Measurements from ENCODE around the gene RALY.
"Not testable (repeated sequence)": the region's sequence is repeated elsewhere in the genome, so short reads cannot be mapped to it uniquely, and the experiment has no call there.

RALY gene

GRCh38 chr20:34018166-34018565, 24.5 kb downstream of the RALY start:
- no peak for DNase-seq

GRCh38 chr20:34022151-34022838, 28.6 kb downstream of the RALY start:
- no peak for DNase-seq

- no peak for DNase-seq
These were observed 29.1 kb downstream of the RALY start for GRCh38 chr20:34022839-34023234.

GRCh38 chr20:34023937-34024722, 30.4 kb downstream of the RALY start:
- DNase-seq, result no peak

- no peak for DNase-seq
These were observed 31.1 kb downstream of the RALY start for GRCh38 chr20:34024723-34025351.

GRCh38 chr20:34028013-34028412, 34.3 kb downstream of the RALY start:
- DNase-seq, result not testable (repeated sequence)

GRCh38 chr20:34029415-34029814, 35.7 kb downstream of the RALY start:
- DNase-seq, result no peak

- DNase-seq, result no peak
These were observed 36.7 kb downstream of the RALY start for GRCh38 chr20:34030456-34030855.

GRCh38 chr20:34033903-34034302, 40.2 kb downstream of the RALY start:
- no peak for DNase-seq

GRCh38 chr20:34037121-34037520, 43.4 kb downstream of the RALY start:
- no peak for DNase-seq

GRCh38 chr20:34037767-34038166, 44.1 kb downstream of the RALY start:
- DNase-seq, result peak; percentile 67

GRCh38 chr20:34040300-34040995, 46.7 kb downstream of the RALY start:
- DNase-seq, result no peak

GRCh38 chr20:34041226-34041625, 47.5 kb downstream of the RALY start:
- no peak for DNase-seq

- DNase-seq, result no peak
These were observed 48.6 kb downstream of the RALY start for GRCh38 chr20:34042262-34042661.

- no peak for DNase-seq
These were observed 49.3 kb downstream of the RALY start for GRCh38 chr20:34043025-34043424.

- DNase-seq, result no peak
These were observed 51.6 kb downstream of the RALY start for GRCh38 chr20:34045294-34045693.

- no peak for DNase-seq
These were observed 52.4 kb downstream of the RALY start for GRCh38 chr20:34045930-34046725.

GRCh38 chr20:34047010-34047687, 53.4 kb downstream of the RALY start:
- DNase-seq, result no peak

- DNase-seq, result no peak
These were observed 54.2 kb downstream of the RALY start for GRCh38 chr20:34047917-34048316.

- no peak for DNase-seq
These were observed 55.7 kb downstream of the RALY start for GRCh38 chr20:34049389-34049788.

- no peak for DNase-seq
These were observed 56.4 kb downstream of the RALY start for GRCh38 chr20:34049897-34050695.

Measured in femur (tissue), 1 donor.